GM18498 (cell line): ENCODE data around the gene FAM81B.

Experiments
- ATAC-seq: cut with Tn5 transposase; IDR thresholded peaks from one replicate; pipeline ENCODE4 v1.9.1; 2021; ENCODE audit warnings: mild to moderate bottlenecking, moderate library complexity; ENCODE audit not compliant: unreplicated experiment

FAM81B gene

GRCh38 chr5:95454536-95454935, 63.4 kb downstream of the FAM81B start:
- ATAC-seq: no peak

- no peak for ATAC-seq
Measured at GRCh38 chr5:95460665-95461064, 69.5 kb downstream of the FAM81B start.

GRCh38 chr5:95471487-95471886, 80.3 kb downstream of the FAM81B start:
- no peak for ATAC-seq

GRCh38 chr5:95471942-95472341, 80.8 kb downstream of the FAM81B start:
- ATAC-seq: no peak

GRCh38 chr5:95484421-95484820, 93.3 kb downstream of the FAM81B start:
- no peak for ATAC-seq

GRCh38 chr5:95486191-95486590, 95.0 kb downstream of the FAM81B start:
- no peak for ATAC-seq

GRCh38 chr5:95487880-95488279, 96.7 kb downstream of the FAM81B start:
- ATAC-seq: no peak
